Measurements from ENCODE around the gene TNRC6C.
A peak's percentile ranks its signal among the peaks of the same experiment; 100 is the strongest.
"Not testable (repeated sequence)": the region's sequence is repeated elsewhere in the genome, so short reads cannot be mapped to it uniquely, and the experiment has no call there.

Gene TNRC6C

DNA sequence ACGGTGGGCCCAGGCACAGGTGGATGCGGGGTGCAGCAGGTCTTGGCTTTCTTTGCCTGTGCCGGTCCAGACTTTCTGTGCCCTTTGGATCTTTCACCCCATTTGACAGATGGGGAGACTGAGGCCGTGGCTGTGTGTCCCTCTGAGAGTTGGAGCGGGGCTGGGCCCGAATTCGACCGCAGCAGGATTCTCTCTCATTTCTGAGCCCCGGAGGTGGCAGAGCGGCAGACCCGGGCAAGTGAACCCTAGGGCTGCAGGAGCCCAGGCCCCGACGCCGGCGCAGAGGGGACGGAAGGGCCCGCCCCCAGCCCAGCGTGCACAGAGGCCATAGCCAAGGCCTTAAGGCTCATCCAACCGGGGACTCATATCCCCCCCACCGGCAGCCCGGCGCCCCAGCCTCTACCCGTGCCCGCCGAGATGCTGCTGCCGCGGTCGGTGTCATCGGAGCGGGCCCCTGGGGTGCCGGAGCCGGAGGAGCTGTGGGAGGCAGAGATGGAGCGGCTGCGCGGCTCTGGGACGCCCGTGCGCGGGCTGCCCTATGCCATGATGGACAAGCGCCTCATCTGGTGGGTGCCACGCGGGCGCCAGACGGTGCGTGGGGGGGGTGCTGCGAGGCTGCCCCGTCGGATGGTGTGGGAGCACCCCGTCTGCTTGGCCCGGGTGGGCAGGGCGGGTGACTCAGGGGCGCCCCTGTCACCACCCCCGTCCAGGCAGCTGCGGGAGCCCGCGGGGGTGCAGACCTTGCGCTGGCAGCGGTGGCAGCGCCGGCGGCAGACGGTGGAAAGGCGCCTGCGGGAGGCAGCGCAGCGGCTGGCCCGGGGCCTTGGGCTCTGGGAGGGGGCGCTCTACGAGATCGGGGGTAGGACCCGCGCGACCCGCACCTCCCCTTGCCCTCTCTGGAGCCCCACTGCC is 172.9 kb downstream of the TNRC6C start:
- H3K4me3 ChIP-seq (ENCODE audit: low read length) = peak overlapping the region; percentile 60; the same call in 1 of the 2 replicates
- no peak for TF ChIP-seq ZNF274 (IDR thresholded peaks at IDR 0.05; ENCODE audit: low read depth, low read length)

DNA sequence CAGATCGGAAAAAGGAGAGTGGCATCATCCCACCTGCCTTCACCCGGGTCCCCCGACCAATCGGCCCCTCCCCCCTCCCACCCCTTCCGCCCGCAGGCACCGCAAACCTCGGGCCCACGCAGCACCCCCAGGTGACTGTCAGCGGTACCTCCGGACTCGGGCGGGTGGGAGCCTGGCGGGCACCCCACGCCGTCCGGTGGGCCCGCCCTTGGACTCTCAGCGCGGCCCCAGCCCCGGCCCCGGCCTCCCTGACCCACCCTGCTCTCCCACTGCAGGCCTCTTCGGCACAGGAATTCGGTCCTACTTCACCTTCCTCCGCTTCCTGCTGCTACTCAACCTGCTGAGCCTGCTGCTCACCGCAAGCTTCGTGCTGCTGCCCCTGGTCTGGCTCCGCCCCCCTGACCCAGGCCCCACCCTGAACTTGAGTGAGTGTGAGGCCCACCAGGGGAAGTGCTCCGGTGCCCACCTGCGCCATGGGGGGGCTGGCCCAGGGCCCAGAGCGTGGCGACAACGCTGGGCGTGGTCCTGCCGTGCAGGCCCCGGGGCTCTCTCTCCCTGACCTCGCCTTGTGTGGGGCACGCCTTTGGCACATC is 173.7 kb downstream of the TNRC6C start:
- TF ChIP-seq ZNF274 (IDR thresholded peaks at IDR 0.05; ENCODE audit: low read depth, low read length) = no peak
- H3K4me3 ChIP-seq (ENCODE audit: low read length) = peak overlapping the region; percentile 60; the same call in 1 of the 2 replicates

GRCh38 chr17:78132767-78133178 is 174.3 kb downstream of the TNRC6C start:
- TF ChIP-seq ZNF274 (IDR thresholded peaks at IDR 0.05; ENCODE audit: low read depth, low read length) = no peak
- H3K4me3 ChIP-seq (ENCODE audit: low read length) = peak overlapping the region; percentile 60; the same call in 1 of the 2 replicates

DNA sequence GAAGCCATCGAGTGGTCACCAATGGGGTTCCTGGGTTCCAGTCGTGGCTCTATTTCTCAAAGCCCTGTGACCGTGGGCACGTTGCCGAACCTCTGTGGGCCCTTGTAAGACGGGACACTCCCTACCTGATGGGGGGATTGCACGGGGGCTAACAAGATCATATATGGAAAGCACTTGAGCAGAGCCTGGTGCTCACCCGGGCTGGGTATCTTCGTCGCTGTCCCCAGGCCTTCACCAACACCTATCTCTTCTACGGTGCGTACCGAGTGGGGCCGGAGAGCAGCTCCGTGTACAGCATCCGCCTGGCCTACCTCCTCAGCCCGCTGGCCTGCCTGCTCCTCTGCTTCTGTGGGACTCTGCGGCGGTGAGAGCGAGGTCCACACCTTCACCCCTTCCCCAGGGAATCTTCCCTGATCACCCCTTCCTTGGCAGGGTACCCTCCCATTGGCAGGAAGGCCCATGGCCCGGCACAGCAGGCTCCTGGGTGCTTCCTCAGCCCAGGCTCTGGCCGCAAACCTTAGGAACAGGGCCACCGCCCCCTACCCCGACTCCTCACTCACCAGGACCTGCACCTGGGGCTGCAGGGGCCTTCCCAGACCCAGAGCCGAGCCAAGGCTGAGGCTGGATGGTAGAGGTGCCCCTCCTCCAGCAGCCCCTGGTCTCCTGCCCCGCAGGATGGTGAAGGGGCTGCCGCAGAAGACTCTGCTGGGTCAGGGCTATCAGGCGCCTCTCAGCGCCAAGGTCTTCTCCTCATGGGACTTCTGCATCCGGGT is 174.9 kb downstream of the TNRC6C start:
- peak overlapping the region; percentile 60; the same call in 1 of the 2 replicates for H3K4me3 ChIP-seq (ENCODE audit: low read length)
- no peak for TF ChIP-seq ZNF274 (IDR thresholded peaks at IDR 0.05; ENCODE audit: low read depth, low read length)

GRCh38 chr17:78133971-78134898 is 175.7 kb downstream of the TNRC6C start:
- H3K4me3 ChIP-seq (ENCODE audit: low read length) = peak overlapping the region; percentile 60; the same call in 1 of the 2 replicates

DNA sequence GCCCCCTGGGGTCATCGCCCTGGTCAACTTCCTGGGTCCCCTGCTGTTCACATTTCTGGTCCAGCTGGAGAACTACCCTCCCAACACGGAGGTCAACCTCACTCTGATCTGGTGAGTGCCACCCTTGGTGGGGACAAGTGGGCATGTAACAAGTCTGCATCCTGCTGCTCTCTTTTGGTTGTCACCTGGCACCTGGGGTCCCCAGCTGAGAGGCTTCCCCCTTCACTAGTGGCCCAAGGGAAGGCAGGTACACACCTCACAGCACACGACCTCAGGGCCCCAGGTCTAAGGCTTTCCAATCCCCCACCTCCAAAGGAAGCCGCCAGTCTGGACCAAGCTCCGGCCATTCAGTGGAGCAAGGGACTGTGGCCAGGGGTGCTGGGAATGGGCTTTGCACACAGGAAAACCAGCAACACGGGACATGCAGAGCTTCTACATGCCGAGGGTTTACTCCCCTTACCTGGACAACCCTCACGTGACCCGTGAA is 176.4 kb downstream of the TNRC6C start:
- TF ChIP-seq ZNF274 (IDR thresholded peaks at IDR 0.05; ENCODE audit: low read depth, low read length) = no peak
- no peak overlapping the region for H3K4me3 ChIP-seq (ENCODE audit: low read length)

More at GRCh38 chr17:78133971-78134898, 175.7 kb downstream of the TNRC6C start:
- TF ChIP-seq ZNF274 (IDR thresholded peaks at IDR 0.05; ENCODE audit: low read depth, low read length) = no peak

DNA sequence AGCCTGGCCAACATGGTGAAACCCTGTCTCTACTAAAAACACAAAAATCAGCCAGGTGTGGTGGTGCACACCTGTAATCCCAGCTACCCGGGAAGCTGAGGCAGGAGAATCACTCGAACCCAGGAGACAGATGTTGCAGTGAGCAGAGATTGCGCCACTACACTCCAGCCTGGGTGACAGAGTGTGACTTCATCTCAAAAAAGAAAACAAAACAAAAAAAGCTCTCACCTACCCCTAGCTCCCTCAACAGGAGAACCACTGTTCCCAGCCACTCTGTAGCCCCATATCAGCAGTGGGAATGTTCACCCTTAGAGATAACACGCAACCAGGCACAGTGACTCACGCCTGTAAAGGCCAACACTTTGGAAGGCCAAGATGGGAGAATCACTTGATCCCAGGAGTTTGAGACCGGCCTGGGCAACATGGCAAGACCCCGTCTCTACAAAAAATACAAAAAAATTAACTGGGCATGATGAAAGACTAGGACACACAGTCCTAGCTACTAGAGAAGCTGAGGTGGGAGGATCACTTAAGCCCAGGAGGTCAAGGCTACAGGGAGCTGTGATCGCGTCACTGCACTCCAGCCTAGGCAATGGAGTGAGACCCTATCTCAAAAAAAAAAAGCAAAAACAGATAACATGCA is 177.5 kb downstream of the TNRC6C start:
- TF ChIP-seq ZNF274 (IDR thresholded peaks at IDR 0.05; ENCODE audit: low read depth, low read length) = no peak

GRCh38 chr17:78137392-78138203 is 179.1 kb downstream of the TNRC6C start:
- TF ChIP-seq ZNF274 (IDR thresholded peaks at IDR 0.05; ENCODE audit: low read depth, low read length) = no peak
- H3K4me3 ChIP-seq (ENCODE audit: low read length) = no peak overlapping the region

More for the DNA sequence above, 177.5 kb downstream of the TNRC6C start:
- H3K4me3 ChIP-seq (ENCODE audit: low read length) = no peak overlapping the region

DNA sequence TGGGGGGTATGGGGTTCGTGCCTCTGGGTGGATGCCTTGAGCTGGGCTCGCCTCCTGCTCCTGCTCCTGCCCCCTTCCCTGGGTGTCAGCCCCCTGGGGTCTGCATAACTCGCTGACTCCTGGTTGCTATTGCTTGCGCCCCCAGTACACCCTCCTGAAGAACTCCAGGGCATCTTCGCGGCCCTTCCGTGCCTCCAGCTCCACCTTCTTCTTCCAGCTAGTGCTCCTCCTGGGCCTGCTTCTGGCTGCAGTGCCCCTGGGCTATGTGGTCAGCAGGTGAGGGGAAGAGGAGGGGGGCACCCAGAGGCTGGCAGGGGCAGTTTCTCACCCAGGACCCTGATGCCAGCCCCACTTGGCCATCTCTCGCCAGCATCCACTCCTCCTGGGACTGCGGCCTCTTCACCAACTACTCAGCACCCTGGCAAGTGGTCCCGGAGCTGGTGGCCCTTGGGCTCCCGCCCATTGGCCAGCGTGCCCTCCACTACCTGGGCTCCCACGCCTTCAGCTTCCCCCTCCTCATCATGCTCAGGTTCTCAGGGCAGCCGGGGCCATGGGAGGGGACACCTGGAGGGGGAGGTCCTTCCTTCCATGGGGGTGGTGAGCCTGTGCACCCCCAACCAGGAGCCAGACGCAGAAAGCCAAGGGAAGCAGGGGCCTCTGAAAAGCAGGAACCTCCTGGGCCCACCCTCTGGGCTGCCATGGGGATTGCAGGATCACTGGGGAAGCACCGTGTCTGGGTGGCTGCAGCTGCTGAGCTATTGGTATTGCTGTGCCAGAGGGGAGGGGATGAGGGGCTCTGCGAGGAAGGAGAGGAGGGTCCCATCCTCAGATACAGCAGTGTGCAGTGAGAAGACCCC is 179.9 kb downstream of the TNRC6C start:
- TF ChIP-seq ZNF274 (IDR thresholded peaks at IDR 0.05; ENCODE audit: low read depth, low read length) = no peak
- no peak overlapping the region for H3K4me3 ChIP-seq (ENCODE audit: low read length)

- H3K4me3 ChIP-seq (ENCODE audit: low read length) = not testable (repeated sequence)
Observed at GRCh38 chr17:78139861-78140168, 181.3 kb downstream of the TNRC6C start.
